KMS-11 (cell line): ENCODE data around the gene ELANE.

Experiments used
- H2AFZ ChIP-seq: fragments of 200-600 bp; sonication (generic); 2 replicates; pipeline ENCODE4 v1.6.1; 2016; ENCODE audit warnings: antibody characterized with exemption, mixed run types, low read depth
- H3K27ac ChIP-seq: fragments of 200-600 bp; sonication (generic); 2 replicates; pipeline ENCODE4 v1.6.1; 2016; ENCODE audit warnings: mild to moderate bottlenecking, mixed run types
- H3K27me3 ChIP-seq: fragments of 200-600 bp; sonication (generic); 2 replicates; pipeline ENCODE4 v1.6.1; 2017; ENCODE audit warnings: mild to moderate bottlenecking, low read depth, mixed run types, moderate library complexity; ENCODE audit not compliant: insufficient read depth
- H3K36me3 ChIP-seq: fragments of 200-600 bp; sonication (generic); 2 replicates; pipeline ENCODE4 v1.6.1; 2017; ENCODE audit warnings: mild to moderate bottlenecking, mixed run types; ENCODE audit not compliant: insufficient read depth
- H3K4me1 ChIP-seq: fragments of 200-600 bp; sonication (generic); 2 replicates; pipeline ENCODE4 v1.6.1; 2016; ENCODE audit warnings: mild to moderate bottlenecking, low read depth, mixed run types; ENCODE audit not compliant: poor library complexity, severe bottlenecking
- H3K4me2 ChIP-seq: fragments of 200-600 bp; sonication (generic); 2 replicates; pipeline ENCODE4 v1.7.0; 2016; ENCODE audit warnings: mild to moderate bottlenecking, mixed run types
- H3K4me3 ChIP-seq: fragments of 200-600 bp; sonication (generic); IDR thresholded peaks from 2 replicates; pipeline ENCODE4 v1.6.1; 2017; ENCODE audit warnings: low read depth, low read length, mixed read lengths; ENCODE audit not compliant: insufficient read depth
- H3K79me2 ChIP-seq: fragments of 200-600 bp; sonication (generic); 2 replicates; pipeline ENCODE4 v1.6.1; 2016; ENCODE audit warnings: low read depth, mixed run types; ENCODE audit not compliant: insufficient read depth
- H3K9ac ChIP-seq: fragments of 200-600 bp; sonication (generic); 2 replicates; pipeline ENCODE4 v1.6.1; 2016; ENCODE audit warnings: mild to moderate bottlenecking, mixed run types
- H4K20me1 ChIP-seq: fragments of 200-600 bp; sonication (generic); 2 replicates; pipeline ENCODE4 v1.6.1; 2016; ENCODE audit warnings: mild to moderate bottlenecking, mixed run types; ENCODE audit not compliant: insufficient read depth
- CTCF ChIP-seq: fragments of 200-600 bp; sonication (generic); conservative IDR thresholded peaks from 2 replicates; pipeline ENCODE4 v1.6.1; 2017; ENCODE audit warnings: low read depth, mild to moderate bottlenecking, antibody characterized with exemption, low read length, moderate library complexity, mixed read lengths

Gene ELANE

GRCh38 chr19:897442-898039 lies 45.4 kb downstream of the ELANE start:
- Histone ChIP-seq H3K4me3 (no peak overlapping the region), H3K4me2 (no peak overlapping the region), H3K36me3 (no peaks in the 10 kb centered on the region), H3K79me2 (no peaks in the 10 kb centered on the region), H3K27me3 (no peaks in the 10 kb centered on the region), H2AFZ (no peak overlapping the region), H3K27ac (no peak overlapping the region), H3K9ac (no peak overlapping the region), H3K4me1 (no peaks in the 10 kb centered on the region), H4K20me1 (no peaks in the 10 kb centered on the region)
- TF ChIP-seq CTCF, result no peak

- Histone ChIP-seq H3K27ac (no peak overlapping the region), H3K9ac (no peak overlapping the region), H3K27me3 (no peaks in the 10 kb centered on the region), H3K79me2 (no peaks in the 10 kb centered on the region), H4K20me1 (no peaks in the 10 kb centered on the region), H3K4me1 (no peaks in the 10 kb centered on the region), H3K4me3 (no peak overlapping the region), H3K36me3 (no peaks in the 10 kb centered on the region), H3K4me2 (no peak overlapping the region), H2AFZ (no peak overlapping the region)
- TF ChIP-seq CTCF, result no peak
These were observed 46.6 kb downstream of the ELANE start for GRCh38 chr19:898663-899062.

GRCh38 chr19:899336-900042 lies 47.4 kb downstream of the ELANE start:
- no peak overlapping the region for H3K9ac ChIP-seq
- H3K4me2 ChIP-seq, result no peak overlapping the region
- H3K79me2 ChIP-seq, result no peaks in the 10 kb centered on the region
- no peak overlapping the region for H3K4me3 ChIP-seq
- H3K27me3 ChIP-seq, result no peaks in the 10 kb centered on the region
- H4K20me1 ChIP-seq, result no peaks in the 10 kb centered on the region
- no peak overlapping the region for H3K27ac ChIP-seq
- no peaks in the 10 kb centered on the region for H3K4me1 ChIP-seq
- H2AFZ ChIP-seq, result no peak overlapping the region
- no peaks in the 10 kb centered on the region for H3K36me3 ChIP-seq
- TF ChIP-seq CTCF, result no peak

- H3K4me1 ChIP-seq, result no peaks in the 10 kb centered on the region
- H3K36me3 ChIP-seq, result no peaks in the 10 kb centered on the region
- TF ChIP-seq CTCF, result no peak
- H3K4me2 ChIP-seq, result no peak overlapping the region
- no peaks in the 10 kb centered on the region for H3K27me3 ChIP-seq
- no peaks in the 10 kb centered on the region for H3K79me2 ChIP-seq
- no peak overlapping the region for H2AFZ ChIP-seq
- H3K4me3 ChIP-seq, result no peak overlapping the region
- H4K20me1 ChIP-seq, result no peaks in the 10 kb centered on the region
- no peak overlapping the region for H3K27ac ChIP-seq
- H3K9ac ChIP-seq, result no peak overlapping the region
These were observed 47.9 kb downstream of the ELANE start for GRCh38 chr19:900043-900301.
